Hematopoietic multipotent progenitor cell treated with erythropoietin and hydrocortisone succinate and interleukin-3 and kit ligand, for 6 days (in vitro differentiated cells): ENCODE data around the gene MVB12A.
A peak's percentile ranks its signal among the peaks of the same experiment; 100 is the strongest.

Source experiments
- DNase-seq: peaks from one replicate; pipeline ENCODE4 v3.0.0-alpha.2; 2015

MVB12A gene

GRCh38 chr19:17447704-17448130, 27.9 kb downstream of the MVB12A start:
- DNase-seq = no peak

- DNase-seq = peak; percentile 62
These were observed 28.5 kb downstream of the MVB12A start, which contains the start of gene TMEM221 for GRCh38 chr19:17448131-17448967. Gene TMEM221 (minus strand): TSS chr19:17448668. CDS start chr19:17448462, 206 bp downstream.

- DNase-seq = peak; percentile 53
These were observed 30.6 kb downstream of the MVB12A start for GRCh38 chr19:17450264-17451075.

- no peak for DNase-seq
These were observed 32.0 kb downstream of the MVB12A start for GRCh38 chr19:17451820-17452219.

GRCh38 chr19:17454576-17455071, 34.8 kb downstream of the MVB12A start:
- no peak for DNase-seq

- no peak for DNase-seq
These were observed 35.7 kb downstream of the MVB12A start for GRCh38 chr19:17455308-17456123.

- no peak for DNase-seq
These were observed 36.3 kb downstream of the MVB12A start for GRCh38 chr19:17456127-17456526.

GRCh38 chr19:17457616-17458015, 37.8 kb downstream of the MVB12A start:
- no peak for DNase-seq

GRCh38 chr19:17458970-17459369, 39.1 kb downstream of the MVB12A start:
- no peak for DNase-seq

- DNase-seq = no peak
These were observed 40.8 kb downstream of the MVB12A start, which contains the start of gene NXNL1 for GRCh38 chr19:17460372-17461230. Gene NXNL1 (minus strand): TSS chr19:17460926. CDS start chr19:17460869, 57 bp downstream.

- no peak for DNase-seq
These were observed 46.6 kb downstream of the MVB12A start for GRCh38 chr19:17466487-17466850.

- DNase-seq = no peak
These were observed 47.8 kb downstream of the MVB12A start for GRCh38 chr19:17467471-17468301.

- DNase-seq = no peak
These were observed 48.6 kb downstream of the MVB12A start for GRCh38 chr19:17468302-17469091.

GRCh38 chr19:17469092-17469480, 49.2 kb downstream of the MVB12A start:
- no peak for DNase-seq

GRCh38 chr19:17469481-17470067, 49.7 kb downstream of the MVB12A start:
- DNase-seq = peak; percentile 98

- DNase-seq = peak; percentile 99
These were observed 50.4 kb downstream of the MVB12A start, which contains the start of gene SLC27A1 for GRCh38 chr19:17470068-17470841. Gene SLC27A1 (plus strand): TSS chr19:17470524. CDS start chr19:17470541, 17 bp downstream.

GRCh38 chr19:17471410-17472125, 51.7 kb downstream of the MVB12A start:
- DNase-seq = no peak

GRCh38 chr19:17473041-17473440, 53.2 kb downstream of the MVB12A start:
- peak; percentile 61 for DNase-seq
